Measurements from ENCODE around the gene ANKRD45.
"Not testable (repeated sequence)": the region's sequence is repeated elsewhere in the genome, so short reads cannot be mapped to it uniquely, and the experiment has no call there.

ANKRD45 gene

GRCh38 chr1:173639102-173639501, 30.5 kb downstream of the ANKRD45 start:
- no peak for DNase-seq

DNA sequence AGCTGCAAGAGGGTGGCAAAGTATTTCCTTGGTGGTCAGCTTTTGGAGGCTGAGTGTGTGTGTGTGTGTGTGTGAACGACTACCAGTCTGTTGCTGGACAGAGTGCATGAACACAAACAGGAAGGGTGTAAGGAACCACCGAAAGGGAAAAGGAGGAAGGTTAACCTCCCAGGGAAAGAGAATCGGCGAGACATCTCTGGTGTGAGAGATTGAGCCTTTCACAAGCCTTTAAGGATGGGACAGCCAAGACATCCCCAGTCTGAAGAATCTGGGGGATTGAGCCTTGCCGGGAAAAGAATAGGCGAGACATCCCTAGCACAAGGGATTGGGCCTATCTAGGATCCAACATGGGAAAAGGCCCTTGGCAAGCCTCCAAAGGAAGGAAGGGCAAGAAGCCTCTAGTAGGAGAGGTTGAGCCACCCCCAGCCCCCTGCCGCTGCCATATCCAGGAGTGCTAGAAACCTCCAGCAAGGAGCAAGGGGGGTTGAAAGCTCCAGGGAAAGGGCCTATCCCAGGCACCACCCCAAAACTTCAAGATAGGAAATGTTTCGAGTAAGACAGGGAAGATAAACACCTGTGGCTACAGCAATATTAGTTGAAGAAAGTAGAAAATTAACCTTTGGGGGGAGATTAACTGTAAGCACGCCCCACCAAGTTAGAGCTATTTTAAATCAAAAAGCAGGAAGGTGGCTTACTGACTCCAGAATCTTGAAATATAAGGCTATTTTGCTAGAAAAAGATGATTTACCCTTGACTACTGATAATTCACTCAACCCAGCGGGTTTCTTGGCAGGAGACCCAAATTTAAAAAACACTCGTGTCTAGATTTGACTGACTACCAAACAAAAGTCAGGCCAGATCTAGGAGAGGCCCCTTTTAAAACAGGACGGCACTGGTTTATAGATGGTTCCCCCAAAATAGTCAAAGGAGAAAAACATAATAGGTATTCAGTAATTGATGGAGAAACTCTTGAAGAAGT, 31.3 kb downstream of the ANKRD45 start:
- DNase-seq: no peak

DNA sequence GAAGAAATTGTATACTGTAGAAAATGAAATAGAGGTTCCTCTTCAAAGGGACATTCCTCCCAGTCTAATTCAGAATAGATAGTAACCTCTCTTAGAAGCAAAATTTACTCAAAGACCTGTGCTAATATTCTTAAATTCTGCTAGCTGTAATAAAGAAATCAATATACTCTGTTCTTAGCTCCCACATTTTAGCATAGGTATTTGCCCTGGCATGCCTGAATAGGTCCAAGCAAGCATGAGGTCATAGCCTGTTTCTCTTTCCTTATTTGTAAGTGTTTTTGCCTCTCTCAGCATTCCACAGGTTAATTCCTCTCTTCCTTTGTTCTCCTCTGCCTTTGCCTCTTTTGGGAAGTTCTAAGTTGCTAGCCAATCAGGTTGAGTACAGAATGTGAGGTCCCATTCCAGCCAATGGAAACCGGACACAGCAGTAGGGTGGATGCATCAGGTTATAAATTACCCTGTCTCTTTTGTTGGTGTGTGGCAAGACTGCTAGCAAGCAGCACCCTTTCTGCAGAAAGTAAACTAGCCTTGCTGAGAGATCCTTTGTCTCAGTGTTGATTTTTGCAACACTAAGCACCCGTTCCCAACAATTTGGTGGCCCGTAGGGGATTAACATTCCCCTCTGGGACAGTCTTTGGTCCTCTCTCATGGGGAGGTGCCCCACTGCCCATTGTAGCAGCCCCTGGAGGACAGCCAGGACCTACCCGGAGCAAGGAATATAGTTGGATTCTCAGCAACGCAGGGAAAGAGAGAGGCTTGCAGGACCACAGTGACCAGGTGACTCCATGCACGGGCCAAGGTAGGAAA, 32.2 kb downstream of the ANKRD45 start:
- not testable (repeated sequence) for DNase-seq

DNA sequence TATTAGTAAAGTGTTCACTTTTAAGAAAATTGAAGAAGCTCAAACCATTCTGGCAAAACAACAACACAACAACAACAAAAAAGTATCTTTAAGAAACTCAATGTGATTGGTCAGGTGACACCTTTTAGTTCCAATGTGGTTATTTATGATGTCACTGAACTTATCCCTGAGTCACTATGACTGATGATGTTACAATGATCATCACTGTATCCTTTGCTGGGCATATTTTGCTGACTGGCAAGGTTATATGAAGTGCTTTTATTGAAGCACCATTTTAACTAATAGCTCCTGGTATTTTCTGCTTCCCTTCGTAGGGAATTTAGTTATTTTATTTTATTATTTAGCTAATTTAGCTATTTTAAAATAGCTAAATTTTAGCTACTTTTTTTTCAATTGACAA, 34.5 kb downstream of the ANKRD45 start, which contains the start of gene TEX50:
TEX50 (plus strand) TSS at position 223 of the 400 bp plus-strand sequence. CDS start 184 bp downstream, outside the sequence.
- no peak for DNase-seq

DNA sequence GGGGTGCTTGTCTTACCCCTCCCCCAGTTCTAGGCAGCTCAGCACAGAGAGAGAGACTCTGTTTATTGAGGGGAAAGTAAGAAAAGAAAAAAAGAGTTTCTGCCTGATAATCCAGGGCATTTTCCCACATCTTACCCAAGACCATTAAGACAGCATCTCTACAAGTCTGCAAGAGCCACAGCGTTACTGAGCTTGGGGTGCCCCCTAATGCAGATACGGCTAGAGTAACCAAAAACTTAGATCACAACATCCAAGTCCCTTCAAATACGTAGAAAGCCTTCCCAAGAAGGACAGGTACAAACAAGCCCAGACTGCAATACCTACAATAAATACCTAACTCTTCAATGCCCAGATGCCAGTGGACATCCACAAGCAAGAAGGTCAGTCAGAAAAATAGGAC, 40.8 kb downstream of the ANKRD45 start:
- no peak for DNase-seq

GRCh38 chr1:173627269-173627668, 42.4 kb downstream of the ANKRD45 start:
- no peak for DNase-seq

GRCh38 chr1:173616859-173617258, 52.8 kb downstream of the ANKRD45 start:
- no peak for DNase-seq

GRCh38 chr1:173613086-173613485, 56.6 kb downstream of the ANKRD45 start:
- DNase-seq: not testable (repeated sequence)

- no peak for DNase-seq
These were observed 61.0 kb downstream of the ANKRD45 start for GRCh38 chr1:173608503-173609216.

- DNase-seq: no peak
These were observed 66.5 kb downstream of the ANKRD45 start, which contains the start of gene SLC9C2 for GRCh38 chr1:173603056-173603591. Gene SLC9C2 (minus strand): TSS chr1:173603072. CDS start chr1:173601776, 1,296 bp downstream.

DNA sequence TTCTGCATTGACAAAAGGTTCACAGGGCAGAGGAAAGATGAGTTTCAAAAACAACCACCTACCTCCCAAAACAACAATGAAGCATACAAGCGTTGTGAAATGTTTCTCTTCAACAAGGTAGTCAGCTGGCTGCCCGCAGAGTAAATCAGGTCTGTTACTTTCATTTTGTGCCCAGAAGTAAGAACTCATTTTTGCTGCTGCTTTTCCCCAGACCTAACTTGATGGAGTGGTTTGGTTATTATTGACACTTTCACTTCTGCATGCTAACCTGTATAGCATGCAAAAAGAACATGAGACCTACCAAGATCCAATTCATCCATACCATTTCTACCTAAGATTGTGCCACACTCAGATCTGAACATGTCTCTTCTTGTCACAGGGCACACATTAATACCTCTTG, 68.1 kb downstream of the ANKRD45 start:
- DNase-seq: no peak

DNA sequence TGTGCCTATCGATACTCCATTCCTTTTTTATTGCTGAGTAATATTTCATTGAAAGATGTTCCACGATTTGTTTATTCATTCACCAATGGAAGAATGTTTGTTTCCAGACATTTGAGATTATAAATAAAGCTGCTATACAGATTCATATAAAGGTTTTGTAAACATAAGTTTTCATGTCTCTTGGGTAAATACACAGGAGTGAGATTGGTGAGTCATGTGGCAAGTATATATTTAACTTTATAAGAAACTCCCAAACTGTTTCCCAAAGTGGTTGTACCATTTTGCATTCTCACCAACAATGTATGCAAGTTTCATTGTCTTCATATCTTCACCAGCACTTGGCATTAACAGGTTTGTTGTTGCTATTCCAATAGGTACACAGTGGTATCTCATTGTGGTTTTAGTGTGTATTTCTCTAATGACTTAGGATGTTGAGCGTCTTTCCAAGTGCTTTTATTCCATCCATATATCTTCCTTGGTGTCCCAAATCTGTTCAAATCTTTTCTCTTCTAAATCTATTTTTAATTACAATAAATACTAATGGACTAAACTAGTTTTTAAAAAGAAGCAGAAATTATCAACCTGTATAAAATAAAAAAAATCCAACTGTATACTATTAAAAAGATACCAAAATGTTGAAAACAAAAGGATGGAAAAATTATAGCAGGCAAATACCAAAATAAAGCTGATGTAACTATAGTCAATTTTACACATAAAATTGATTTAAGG, 73.4 kb downstream of the ANKRD45 start:
- no peak for DNase-seq

DNA sequence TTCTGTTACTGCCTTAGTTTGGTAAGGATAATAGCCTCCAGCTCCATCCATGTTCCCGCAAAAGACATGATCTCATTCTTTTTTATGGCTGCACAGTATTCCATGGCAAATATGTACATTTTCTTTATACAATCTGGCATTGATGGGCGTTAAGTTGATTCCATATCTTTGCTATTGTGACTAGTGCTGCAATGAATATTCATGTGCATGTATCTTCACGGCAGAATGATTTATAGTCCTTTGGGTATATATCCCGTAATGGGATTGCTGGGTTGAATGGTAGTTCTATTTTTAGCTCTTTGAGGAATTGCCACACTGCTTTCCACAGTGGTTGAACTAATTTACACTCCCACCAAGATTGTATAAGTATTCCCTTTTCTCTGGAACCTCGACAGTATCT, 78.5 kb downstream of the ANKRD45 start:
- not testable (repeated sequence) for DNase-seq

- DNase-seq: no peak
These were observed 79.1 kb downstream of the ANKRD45 start for GRCh38 chr1:173590557-173590956.

DNA sequence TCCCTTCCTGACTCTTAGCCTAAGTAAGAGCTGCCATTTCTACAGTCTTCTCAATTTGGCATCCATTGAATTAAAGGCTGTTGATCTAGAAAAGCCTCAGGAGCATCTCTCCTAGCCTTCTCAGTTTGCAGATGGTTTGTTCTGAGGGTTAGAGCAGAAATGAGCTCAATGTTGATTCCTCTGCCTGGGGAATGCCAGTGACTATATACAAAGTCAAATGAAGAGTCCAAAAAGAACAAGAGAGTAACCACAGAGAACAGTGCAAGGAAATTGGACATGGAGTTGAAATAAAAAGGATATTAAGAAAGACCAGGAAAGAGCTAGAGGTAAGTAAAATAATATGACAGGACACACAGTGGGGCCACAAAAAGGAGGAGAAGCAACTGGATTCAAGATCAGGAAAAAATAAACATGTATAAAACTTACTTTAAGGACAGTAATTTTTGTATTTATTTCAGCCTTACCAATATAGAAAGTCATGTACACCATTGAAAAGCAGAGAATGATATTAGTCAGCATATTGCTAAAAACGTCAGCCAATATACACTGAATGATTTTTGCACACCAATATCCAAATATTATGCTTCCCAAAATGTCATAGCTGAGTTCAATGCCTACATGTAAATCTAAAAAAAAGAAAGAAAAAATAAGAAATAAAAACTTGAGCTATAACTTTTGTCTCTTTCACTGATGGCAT, 88.1 kb downstream of the ANKRD45 start:
- no peak for DNase-seq

- no peak for DNase-seq
These were observed 89.0 kb downstream of the ANKRD45 start for GRCh38 chr1:173580658-173581057.

DNA sequence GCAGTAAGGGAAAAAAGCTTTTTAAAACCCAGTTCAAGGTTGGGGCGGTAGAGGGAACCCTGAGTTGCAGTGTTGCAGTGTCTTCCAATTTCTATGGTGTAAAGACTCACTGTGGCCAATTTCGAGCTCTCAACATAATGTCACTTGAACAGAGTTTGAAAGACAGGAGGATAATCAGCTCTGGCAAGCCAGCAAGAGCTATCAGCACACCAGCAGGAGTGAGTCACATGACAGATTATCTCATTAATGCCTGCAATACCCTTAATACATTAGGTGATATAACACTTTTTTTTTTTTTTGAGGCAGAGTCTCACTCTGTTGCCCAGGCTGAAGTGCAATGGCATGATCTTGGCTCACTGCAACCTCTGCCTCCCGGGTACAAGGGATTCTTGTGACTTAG, 89.6 kb downstream of the ANKRD45 start:
- no peak for DNase-seq

- no peak for DNase-seq
These were observed 96.1 kb downstream of the ANKRD45 start for GRCh38 chr1:173573596-173573995.

GRCh38 chr1:173572201-173572873, 97.3 kb downstream of the ANKRD45 start:
- DNase-seq: no peak

DNA sequence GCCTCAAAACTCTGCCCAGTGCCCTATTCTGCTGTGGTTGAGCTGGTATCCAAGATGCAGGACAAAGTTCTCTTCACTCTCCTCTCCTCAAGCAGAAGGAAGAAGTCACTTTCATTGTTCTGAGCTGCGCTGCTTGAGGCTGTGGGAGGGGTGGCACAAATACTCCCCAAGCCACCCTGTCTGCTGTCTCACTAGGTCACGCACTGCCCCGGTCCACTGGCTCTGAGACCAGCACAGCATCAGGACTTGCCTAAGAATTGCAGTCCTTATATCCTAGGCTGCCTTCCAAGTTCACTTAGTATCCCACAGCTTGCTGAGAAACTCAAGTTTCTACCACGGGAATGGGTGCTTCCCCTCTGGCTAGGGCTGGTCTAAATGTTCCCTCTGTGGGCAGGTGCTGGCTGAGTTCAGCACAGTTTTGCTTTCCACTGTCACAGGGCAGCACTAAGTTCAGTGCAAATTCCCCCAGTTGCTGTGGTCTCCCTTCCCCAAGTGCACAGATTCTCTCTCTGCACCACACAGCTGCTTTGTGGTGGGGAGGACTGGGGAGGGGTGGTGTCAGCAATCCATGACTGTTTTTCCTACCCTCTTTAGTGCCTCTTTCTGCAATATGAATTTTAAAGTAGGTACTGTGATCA, 99.2 kb downstream of the ANKRD45 start:
- no peak for DNase-seq

Data from NCI-H187 (cell line).